Dendritic cell treated with granulocyte-macrophage colony-stimulating factor and Interleukin-4, amounts not matched to agents 40 ng/mL and 50 ng/mL, for 4 days (primary cell): ENCODE measurements around the gene PEPD.

Experiments
- H3K27ac Mint-ChIP-seq: one replicate; pipeline ENCODE4 v1.8.0; 2022; ENCODE audit warnings: mild to moderate bottlenecking, mixed read lengths
- H3K27me3 Mint-ChIP-seq: one replicate; pipeline ENCODE4 v1.8.0; 2022; ENCODE audit warnings: mild to moderate bottlenecking, mixed read lengths
- H3K36me3 Mint-ChIP-seq: one replicate; pipeline ENCODE4 v1.8.0; 2022; ENCODE audit warnings: low read depth, mixed read lengths
- H3K4me1 Mint-ChIP-seq: one replicate; pipeline ENCODE4 v1.8.0; 2022; ENCODE audit warnings: low read depth, mixed read lengths
- H3K4me3 Mint-ChIP-seq: one replicate; pipeline ENCODE4 v1.8.0; 2022; ENCODE audit warnings: mild to moderate bottlenecking, moderate library complexity, mixed read lengths
- H3K9me3 Mint-ChIP-seq: one replicate; pipeline ENCODE4 v1.8.0; 2022; ENCODE audit warnings: mixed read lengths
- intact Hi-C: fragments of 100-400 bp; cut with micrococcal nuclease; formaldehyde crosslinking; loops from one replicate; pipeline ENCODE4 v1.15.0; 2022

Gene PEPD

GRCh38 chr19:33440682-33441081 is 80.9 kb downstream of the PEPD start:
- peaks cover 3% of the 10 kb centered on the region for H3K4me1 Mint-ChIP-seq
- no peak overlapping the region for H3K4me3 Mint-ChIP-seq
- no peaks in the 10 kb centered on the region for H3K27me3 Mint-ChIP-seq
- no peaks in the 10 kb centered on the region for H3K9me3 Mint-ChIP-seq
- H3K27ac Mint-ChIP-seq, result no peak overlapping the region
- intact Hi-C loops, result no loop called here
- H3K36me3 Mint-ChIP-seq, result peaks cover 37% of the 10 kb centered on the region

GRCh38 chr19:33440241-33440640 is 81.3 kb downstream of the PEPD start:
- H3K4me3 Mint-ChIP-seq, result no peak overlapping the region
- intact Hi-C loops, result no loop called here
- H3K9me3 Mint-ChIP-seq, result no peaks in the 10 kb centered on the region
- peaks cover 38% of the 10 kb centered on the region for H3K36me3 Mint-ChIP-seq
- H3K4me1 Mint-ChIP-seq, result peaks cover 6% of the 10 kb centered on the region
- H3K27ac Mint-ChIP-seq, result no peak overlapping the region
- H3K27me3 Mint-ChIP-seq, result no peaks in the 10 kb centered on the region

DNA sequence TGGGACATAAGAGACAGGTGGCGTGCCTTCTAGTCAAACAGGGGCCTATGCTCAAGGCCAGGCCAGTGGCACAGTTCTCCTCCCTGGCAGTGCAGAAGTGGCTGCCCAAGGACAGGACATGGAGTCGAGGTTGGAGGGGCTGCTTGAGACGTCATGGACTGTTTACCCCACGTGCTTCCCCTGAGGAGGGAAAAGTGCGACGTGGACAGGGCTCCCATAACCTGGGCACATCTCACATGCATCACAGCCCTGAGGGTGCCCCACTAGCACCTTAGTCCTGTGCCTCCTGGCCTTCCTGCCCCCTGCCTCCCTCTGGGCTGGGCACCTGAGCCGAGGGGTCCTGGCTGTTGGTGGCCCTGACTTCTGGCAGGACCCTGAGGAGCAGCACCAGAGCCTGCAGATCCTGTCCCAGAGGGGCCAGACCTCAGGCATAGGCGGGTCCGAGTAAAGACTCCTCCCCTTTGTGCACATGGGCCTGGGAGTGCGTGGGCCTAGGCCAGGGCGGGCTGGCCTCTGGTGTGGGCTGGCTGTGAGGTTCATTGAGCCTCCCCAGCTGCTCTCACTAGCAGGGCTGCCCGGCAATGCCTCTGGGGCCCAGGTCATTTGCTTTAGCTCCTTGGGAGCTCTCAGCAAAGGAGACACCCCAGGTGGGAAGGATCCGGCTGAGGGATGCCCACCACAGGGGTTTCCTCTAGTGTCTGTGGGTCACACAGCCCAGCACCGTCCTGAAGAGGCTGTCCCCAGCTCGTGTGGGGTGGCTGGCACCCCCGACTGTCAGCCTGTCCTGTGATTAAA is 82.4 kb downstream of the PEPD start:
- Mint-ChIP-seq H3K4me1 (peaks cover 6% of the 10 kb centered on the region), H3K4me3 (no peak overlapping the region), H3K36me3 (peaks cover 41% of the 10 kb centered on the region), H3K27ac (no peak overlapping the region), H3K9me3 (no peaks in the 10 kb centered on the region), H3K27me3 (no peaks in the 10 kb centered on the region)
- intact Hi-C loops, result no loop called here

DNA sequence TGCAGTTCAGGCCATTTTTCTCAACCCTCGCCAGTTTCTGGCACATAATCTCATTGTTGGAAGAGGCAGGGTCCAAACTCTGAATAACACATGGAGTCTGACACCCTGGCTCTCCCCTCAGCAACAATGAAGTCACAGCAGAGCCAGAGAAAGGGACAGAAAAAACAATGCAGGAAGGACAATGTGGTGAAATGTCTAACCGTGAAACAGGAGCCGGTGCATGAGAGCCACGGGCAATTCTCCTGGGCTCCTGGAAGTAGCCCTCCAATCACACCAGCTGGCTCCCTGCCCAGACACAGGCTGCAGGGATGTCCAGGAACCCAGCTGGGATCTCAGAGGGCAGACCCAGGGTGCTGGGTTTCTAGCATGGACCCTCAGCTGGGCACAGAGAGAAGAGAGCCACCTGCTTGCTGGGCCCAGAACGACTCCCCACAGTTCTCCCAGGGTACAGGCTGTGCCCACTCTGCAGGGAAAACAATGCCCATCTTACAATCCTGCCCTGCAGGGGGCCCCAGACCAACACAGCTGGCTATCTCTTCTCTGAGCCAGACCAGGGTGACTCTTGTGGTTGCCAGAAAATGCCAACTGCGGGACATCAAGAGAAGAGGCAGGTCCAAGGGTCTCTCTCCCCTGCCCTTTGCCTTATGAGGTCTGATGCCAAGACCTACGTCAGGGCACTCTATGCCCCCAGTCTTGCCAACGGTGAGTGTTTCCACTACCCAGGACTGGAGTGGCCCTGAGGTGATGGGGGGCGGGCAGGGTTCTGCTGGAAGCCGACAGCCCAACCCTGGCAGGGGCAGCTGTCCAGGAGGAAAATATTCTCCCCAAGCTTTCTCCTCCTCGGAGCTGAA is 83.5 kb downstream of the PEPD start:
- no peaks in the 10 kb centered on the region for H3K9me3 Mint-ChIP-seq
- no peaks in the 10 kb centered on the region for H3K27me3 Mint-ChIP-seq
- no peak overlapping the region for H3K4me3 Mint-ChIP-seq
- peaks cover 6% of the 10 kb centered on the region for H3K4me1 Mint-ChIP-seq
- no peak overlapping the region for H3K27ac Mint-ChIP-seq
- intact Hi-C loops, result no loop called here
- H3K36me3 Mint-ChIP-seq, result peaks cover 39% of the 10 kb centered on the region

- H3K27ac Mint-ChIP-seq, result no peak overlapping the region
- no peaks in the 10 kb centered on the region for H3K9me3 Mint-ChIP-seq
- H3K36me3 Mint-ChIP-seq, result peaks cover 34% of the 10 kb centered on the region
- intact Hi-C loops, result no loop called here
- H3K27me3 Mint-ChIP-seq, result no peaks in the 10 kb centered on the region
- no peak overlapping the region for H3K4me3 Mint-ChIP-seq
- peaks cover 6% of the 10 kb centered on the region for H3K4me1 Mint-ChIP-seq
These were observed 84.2 kb downstream of the PEPD start for GRCh38 chr19:33437393-33437820.

DNA sequence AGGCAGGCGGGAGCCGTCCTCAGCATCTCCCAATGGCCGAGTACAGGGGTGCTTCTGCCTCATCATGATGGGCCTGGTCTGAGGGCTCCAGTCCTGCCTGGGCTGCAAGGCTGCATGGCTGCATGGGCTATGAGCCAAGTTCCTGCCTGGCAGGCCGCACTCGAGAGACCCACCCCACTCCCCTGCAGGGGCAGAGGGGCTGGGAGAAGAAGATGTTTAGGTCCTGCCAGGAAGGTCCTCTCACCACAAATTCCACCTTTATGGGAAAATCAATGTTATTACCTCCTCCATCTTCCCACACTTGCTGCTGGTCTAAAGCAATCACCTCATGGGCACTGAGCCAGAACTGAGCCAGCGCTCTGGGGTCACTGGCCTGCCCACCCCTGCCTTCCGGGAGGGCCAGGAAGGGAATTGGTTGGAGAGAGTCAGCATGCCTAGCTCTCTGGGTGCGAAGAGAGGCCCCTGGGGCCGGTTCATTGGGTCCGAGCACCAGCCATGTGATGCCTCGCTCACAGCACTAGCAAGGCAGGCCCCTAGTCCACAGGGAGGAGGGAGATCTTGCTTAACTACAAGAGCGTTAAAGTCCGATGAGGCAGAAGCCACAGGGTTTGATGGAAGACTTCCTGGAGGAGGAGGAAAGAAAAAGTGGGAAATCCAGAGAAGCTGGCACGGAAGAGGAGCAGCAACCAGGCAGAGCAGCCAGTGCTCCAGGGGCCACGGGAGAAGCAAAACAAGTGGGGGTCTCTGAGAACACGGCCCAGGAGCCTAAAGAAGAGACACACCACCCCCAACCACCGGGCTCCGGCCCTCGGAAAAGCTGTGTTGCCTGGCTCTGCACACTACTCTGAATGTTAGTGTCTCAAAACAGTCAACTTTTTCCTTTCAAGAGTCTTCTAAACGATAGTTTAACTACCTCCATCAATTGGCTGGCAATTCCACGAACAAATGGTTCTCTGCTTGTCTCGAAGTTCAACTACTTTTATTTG is 84.9 kb downstream of the PEPD start:
- H3K9me3 Mint-ChIP-seq, result no peaks in the 10 kb centered on the region
- intact Hi-C loops, result no loop called here
- peaks cover 31% of the 10 kb centered on the region for H3K36me3 Mint-ChIP-seq
- H3K27me3 Mint-ChIP-seq, result no peaks in the 10 kb centered on the region
- peaks cover 6% of the 10 kb centered on the region for H3K4me1 Mint-ChIP-seq
- H3K4me3 Mint-ChIP-seq, result no peak overlapping the region
- no peak overlapping the region for H3K27ac Mint-ChIP-seq

- intact Hi-C loops, result no loop called here
- H3K4me3 Mint-ChIP-seq, result no peak overlapping the region
- H3K36me3 Mint-ChIP-seq, result peaks cover 26% of the 10 kb centered on the region
- no peak overlapping the region for H3K27ac Mint-ChIP-seq
- H3K27me3 Mint-ChIP-seq, result peaks cover 1% of the 10 kb centered on the region
- peaks cover 6% of the 10 kb centered on the region for H3K4me1 Mint-ChIP-seq
- H3K9me3 Mint-ChIP-seq, result no peaks in the 10 kb centered on the region
These were observed 85.8 kb downstream of the PEPD start for GRCh38 chr19:33435706-33436359.

GRCh38 chr19:33434886-33435705 is 86.5 kb downstream of the PEPD start:
- H3K36me3 Mint-ChIP-seq, result peaks cover 26% of the 10 kb centered on the region
- no peak overlapping the region for H3K4me3 Mint-ChIP-seq
- no peaks in the 10 kb centered on the region for H3K9me3 Mint-ChIP-seq
- peaks cover 6% of the 10 kb centered on the region for H3K4me1 Mint-ChIP-seq
- peaks cover 6% of the 10 kb centered on the region for H3K27me3 Mint-ChIP-seq
- H3K27ac Mint-ChIP-seq, result no peak overlapping the region
- intact Hi-C loops, result no loop called here

- intact Hi-C loops, result no loop called here
- H3K36me3 Mint-ChIP-seq, result peaks cover 26% of the 10 kb centered on the region
- H3K9me3 Mint-ChIP-seq, result no peaks in the 10 kb centered on the region
- no peak overlapping the region for H3K4me3 Mint-ChIP-seq
- peaks cover 6% of the 10 kb centered on the region for H3K4me1 Mint-ChIP-seq
- H3K27me3 Mint-ChIP-seq, result peaks cover 6% of the 10 kb centered on the region
- H3K27ac Mint-ChIP-seq, result no peak overlapping the region
These were observed 87.3 kb downstream of the PEPD start for GRCh38 chr19:33434069-33434885.

GRCh38 chr19:33432446-33433170 is 89.0 kb downstream of the PEPD start:
- no peak overlapping the region for H3K4me3 Mint-ChIP-seq
- H3K27ac Mint-ChIP-seq, result no peak overlapping the region
- peaks cover 6% of the 10 kb centered on the region for H3K27me3 Mint-ChIP-seq
- H3K9me3 Mint-ChIP-seq, result no peaks in the 10 kb centered on the region
- H3K4me1 Mint-ChIP-seq, result peaks cover 6% of the 10 kb centered on the region
- intact Hi-C loops, result no loop called here
- H3K36me3 Mint-ChIP-seq, result peaks cover 26% of the 10 kb centered on the region

- intact Hi-C loops, result no loop called here
- peaks cover 26% of the 10 kb centered on the region for H3K36me3 Mint-ChIP-seq
- peaks cover 6% of the 10 kb centered on the region for H3K4me1 Mint-ChIP-seq
- H3K27ac Mint-ChIP-seq, result no peak overlapping the region
- peaks cover 6% of the 10 kb centered on the region for H3K27me3 Mint-ChIP-seq
- H3K4me3 Mint-ChIP-seq, result no peak overlapping the region
- H3K9me3 Mint-ChIP-seq, result no peaks in the 10 kb centered on the region
These were observed 89.6 kb downstream of the PEPD start for GRCh38 chr19:33432015-33432414.
